LNCAP (cell line): ENCODE results near the gene TCEAL3.

ENCODE experiments used
- CTCF ChIP-seq: fragments of 450-650 bp; IDR thresholded peaks from 2 replicates; pipeline ENCODE4 v1.5.1; 2017; ENCODE audit warnings: mild to moderate bottlenecking

TCEAL3 gene

GRCh38 chrX:103573202-103573601 is 34.6 kb upstream of the TCEAL3 start:
- no peak for TF ChIP-seq CTCF

GRCh38 chrX:103584596-103584995 is 23.2 kb upstream of the TCEAL3 start:
- TF ChIP-seq CTCF: no peak

- no peak for TF ChIP-seq CTCF
These were observed 22.1 kb upstream of the TCEAL3 start, which contains the start of gene TCEAL4 for GRCh38 chrX:103585411-103586313. Gene TCEAL4 (plus strand): TSS chrX:103585515. CDS start chrX:103586676, 1,161 bp downstream.

GRCh38 chrX:103586314-103586646 is 21.5 kb upstream of the TCEAL3 start:
- no peak for TF ChIP-seq CTCF

- TF ChIP-seq CTCF: no peak
These were observed 21.1 kb upstream of the TCEAL3 start for GRCh38 chrX:103586659-103587058.

- no peak for TF ChIP-seq CTCF
These were observed 672 bp downstream of the TCEAL3 start for GRCh38 chrX:103608306-103608963.

GRCh38 chrX:103610282-103610681 is 2.5 kb downstream of the TCEAL3 start:
- no peak for TF ChIP-seq CTCF
